Activated CD8-positive, alpha-beta T cell treated with anti-CD3 and anti-CD28 coated beads for 36 hours (primary cell): ENCODE data around the gene ERICH3. TPM values are rescaled to one million over a fixed set of nuclear protein-coding genes. Genes with fewer than 3 reads are reported as not detected.

Experiments
- ATAC-seq: fragments of 200-7000 bp; cut with Tn5 transposase; one replicate; pipeline ENCODE4 v1.10.0; 2021; ENCODE audit warnings: mild to moderate bottlenecking, moderate library complexity
- CTCF ChIA-PET: fragments of 350-600 bp; sonication (Branson Sonifier 250); formaldehyde crosslinking; loops from one replicate; lab custom pipeline; 2021; ENCODE audit warnings: antibody characterized with exemption; lab: Charles Lee
- POLR2A ChIA-PET: fragments of 350-600 bp; sonication (Branson Sonifier 250); formaldehyde crosslinking; loops from one replicate; lab custom pipeline; 2021; ENCODE audit warnings: antibody characterized with exemption; lab: Charles Lee
- DNase-seq: peaks from one replicate; pipeline ENCODE4 v3.0.0-alpha.2; 2020
- H3K27ac Mint-ChIP-seq: one replicate; pipeline ENCODE4 v1.8.0; 2021; ENCODE audit warnings: mild to moderate bottlenecking, mixed read lengths
- H3K27me3 Mint-ChIP-seq: one replicate; pipeline ENCODE4 v1.8.0; 2021; ENCODE audit warnings: mixed read lengths
- H3K36me3 Mint-ChIP-seq: one replicate; pipeline ENCODE4 v1.8.0; 2021; ENCODE audit warnings: low read depth, mixed read lengths
- H3K4me1 Mint-ChIP-seq: one replicate; pipeline ENCODE4 v1.8.0; 2021; ENCODE audit warnings: low read depth, mixed read lengths
- H3K4me3 Mint-ChIP-seq: one replicate; pipeline ENCODE4 v1.8.0; 2021; ENCODE audit warnings: mild to moderate bottlenecking, moderate library complexity, mixed read lengths
- H3K9me3 Mint-ChIP-seq: one replicate; pipeline ENCODE4 v1.8.0; 2021; ENCODE audit warnings: mixed read lengths
- CTCF ChIP-seq: fragments of 200-600 bp; IDR thresholded peaks from one replicate; pipeline ENCODE4 v1.8.0; 2022; ENCODE audit warnings: antibody characterized with exemption, mild to moderate bottlenecking
- intact Hi-C: fragments of 100-400 bp; cut with micrococcal nuclease; formaldehyde crosslinking; loops from one replicate; pipeline ENCODE4 v1.10.0; 2022
- total RNA-seq, 2 experiments: library from RNA; stranded (reverse); gene quantifications; one replicate each; pipeline ENCODE4 v1.2.3, GENCODE V29; 2021

ERICH3 gene
- total RNA-seq, 2 experiments from 2014 or later: not detected

- H3K4me1 Mint-ChIP-seq: no peaks in the 10 kb centered on the region
- POLR2A ChIA-PET: no interaction called here
- intact Hi-C loops: no loop called here
- H3K9me3 Mint-ChIP-seq: no peaks in the 10 kb centered on the region
- H3K27me3 Mint-ChIP-seq: peaks cover 2% of the 10 kb centered on the region
- CTCF ChIA-PET: no interaction called here
- H3K27ac Mint-ChIP-seq: no peak overlapping the region
- ATAC-seq (no peak), DNase-seq (no peak)
- TF ChIP-seq CTCF: no peak
- no peaks in the 10 kb centered on the region for H3K36me3 Mint-ChIP-seq
- no peak overlapping the region for H3K4me3 Mint-ChIP-seq
Observed at GRCh38 chr1:74578101-74578500, 95.5 kb downstream of the ERICH3 start.

GRCh38 chr1:74571891-74572290 is 101.7 kb downstream of the ERICH3 start:
- no peaks in the 10 kb centered on the region for H3K36me3 Mint-ChIP-seq
- H3K9me3 Mint-ChIP-seq: no peaks in the 10 kb centered on the region
- no peak overlapping the region for H3K27ac Mint-ChIP-seq
- H3K4me1 Mint-ChIP-seq: no peaks in the 10 kb centered on the region
- no peak for TF ChIP-seq CTCF
- no peak overlapping the region for H3K4me3 Mint-ChIP-seq
- POLR2A ChIA-PET: no interaction called here
- CTCF ChIA-PET: no interaction called here
- intact Hi-C loops: no loop called here
- no peak for DNase-seq
- H3K27me3 Mint-ChIP-seq: peaks cover 2% of the 10 kb centered on the region
- ATAC-seq: no peak

DNA sequence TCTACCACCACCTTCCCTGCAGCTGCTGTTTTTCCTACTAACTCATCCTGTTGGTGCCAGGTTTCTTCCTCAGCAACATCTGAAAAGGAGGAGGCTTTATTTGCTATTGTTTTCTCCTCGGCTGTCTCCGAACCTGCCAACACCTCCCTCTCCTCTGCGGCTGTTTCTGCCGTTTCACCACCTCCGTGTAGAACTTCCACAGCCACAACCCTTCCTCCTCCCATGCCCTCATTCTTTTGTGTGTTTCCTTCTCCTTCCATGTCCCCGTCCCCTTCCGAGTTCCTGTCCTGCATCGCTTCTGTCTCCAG is 102.1 kb downstream of the ERICH3 start:
- Mint-ChIP-seq H3K27ac (no peak overlapping the region), H3K4me1 (no peaks in the 10 kb centered on the region), H3K36me3 (no peaks in the 10 kb centered on the region), H3K4me3 (no peak overlapping the region), H3K27me3 (peaks cover 2% of the 10 kb centered on the region), H3K9me3 (no peaks in the 10 kb centered on the region)
- ChIA-PET POLR2A (interaction anchor here (0.6 kb wide), 1 partner anchor 11 kb away, joined by 3 read pairs; no protein-coding TSS in a partner anchor), CTCF (no interaction called here)
- TF ChIP-seq CTCF: no peak
- intact Hi-C loops: no loop called here
- ATAC-seq (no peak), DNase-seq (no peak)

DNA sequence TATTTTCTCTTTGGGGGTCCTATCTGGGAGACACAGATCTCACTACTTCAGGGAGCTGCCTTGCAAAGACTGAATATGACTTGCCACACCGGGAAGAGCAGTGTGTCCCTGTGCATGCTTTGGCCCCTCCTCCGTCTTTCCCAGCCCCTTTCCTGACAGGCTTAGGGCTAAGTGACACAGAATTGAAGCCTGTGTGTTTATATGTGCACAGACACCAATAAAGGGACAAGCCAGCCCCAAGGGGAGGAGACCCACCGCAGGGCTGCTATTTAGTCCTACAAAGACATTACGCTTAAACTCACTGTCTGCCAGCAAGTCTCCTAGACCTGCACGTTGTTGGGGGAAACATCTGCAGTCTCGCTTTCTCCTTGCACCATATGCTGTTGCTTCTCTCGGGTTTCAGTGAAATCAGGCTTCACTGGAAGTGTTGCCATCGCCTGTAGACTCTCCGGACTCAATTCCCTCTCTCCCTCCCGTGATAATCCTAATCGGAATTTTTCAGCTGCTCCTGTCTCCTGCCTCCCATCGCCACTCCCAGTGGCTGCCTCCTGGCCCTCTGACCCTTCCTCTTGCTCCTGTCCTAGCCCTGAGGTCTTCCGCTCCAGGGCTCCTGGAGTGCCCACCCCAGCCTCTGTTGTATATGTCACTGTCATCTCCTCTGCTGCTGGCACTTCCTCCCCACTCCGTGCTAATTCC is 102.6 kb downstream of the ERICH3 start:
- CTCF ChIA-PET: no interaction called here

More for the DNA sequence above, 102.6 kb downstream of the ERICH3 start:
- no peaks in the 10 kb centered on the region for H3K9me3 Mint-ChIP-seq
- no peak for TF ChIP-seq CTCF
- ATAC-seq (no peak), DNase-seq (no peak)
- H3K4me3 Mint-ChIP-seq: no peak overlapping the region
- intact Hi-C loops: no loop called here
- no peaks in the 10 kb centered on the region for H3K36me3 Mint-ChIP-seq
- POLR2A ChIA-PET: interaction anchor here (0.6 kb wide), 1 partner anchor 11 kb away, joined by 3 read pairs; no protein-coding TSS in a partner anchor
- H3K27me3 Mint-ChIP-seq: peaks cover 2% of the 10 kb centered on the region
- H3K4me1 Mint-ChIP-seq: no peaks in the 10 kb centered on the region
- H3K27ac Mint-ChIP-seq: no peak overlapping the region
